HG03457 (cell line): Measurements from ENCODE around the gene KCNJ10.
"Not testable (repeated sequence)": the region's sequence is repeated elsewhere in the genome, so short reads cannot be mapped to it uniquely, and the experiment has no call there.

Experiments used
- ATAC-seq: cut with Tn5 transposase; IDR thresholded peaks from one replicate; pipeline ENCODE4 v1.9.1; 2021; ENCODE audit warnings: moderate number of reproducible peaks; ENCODE audit not compliant: unreplicated experiment

Gene KCNJ10

GRCh38 chr1:160069460-160070231 lies at the start of gene KCNJ10:
Gene KCNJ10, minus strand, starts transcription at chr1:160070160. Its CDS starts 27,628 bp downstream, at chr1:160042532.
- no peak for ATAC-seq

- no peak for ATAC-seq
Observed at GRCh38 chr1:160118928-160119327, 49.0 kb upstream of the KCNJ10 start.

- no peak for ATAC-seq
Observed at GRCh38 chr1:160117709-160118183, 47.8 kb upstream of the KCNJ10 start.

- ATAC-seq: no peak
Observed at GRCh38 chr1:160117300-160117699, 47.3 kb upstream of the KCNJ10 start.

- no peak for ATAC-seq
Observed at GRCh38 chr1:160116283-160117147, 46.6 kb upstream of the KCNJ10 start.

- ATAC-seq: no peak
Observed at GRCh38 chr1:160115545-160116282, 45.8 kb upstream of the KCNJ10 start, which contains the start of gene ATP1A2. Gene ATP1A2, plus strand, starts transcription at chr1:160115759. Its CDS starts 103 bp downstream, at chr1:160115862.

GRCh38 chr1:160114085-160114484 lies 44.1 kb upstream of the KCNJ10 start:
- no peak for ATAC-seq

GRCh38 chr1:160113407-160113806 lies 43.4 kb upstream of the KCNJ10 start:
- ATAC-seq: no peak

GRCh38 chr1:160112357-160112756 lies 42.4 kb upstream of the KCNJ10 start:
- ATAC-seq: no peak

- ATAC-seq: not testable (repeated sequence)
Observed at GRCh38 chr1:160111462-160111861, 41.5 kb upstream of the KCNJ10 start.

GRCh38 chr1:160109686-160110085 lies 39.7 kb upstream of the KCNJ10 start:
- ATAC-seq: no peak

- no peak for ATAC-seq
Observed at GRCh38 chr1:160108888-160109662, 39.1 kb upstream of the KCNJ10 start.

- ATAC-seq: no peak
Observed at GRCh38 chr1:160107512-160107911, 37.6 kb upstream of the KCNJ10 start.

- no peak for ATAC-seq
Observed at GRCh38 chr1:160105155-160105554, 35.2 kb upstream of the KCNJ10 start.

- no peak for ATAC-seq
Observed at GRCh38 chr1:160104486-160104885, 34.5 kb upstream of the KCNJ10 start.

- no peak for ATAC-seq
Observed at GRCh38 chr1:160103658-160104408, 33.9 kb upstream of the KCNJ10 start.

GRCh38 chr1:160101717-160102522 lies 32.0 kb upstream of the KCNJ10 start:
- no peak for ATAC-seq

GRCh38 chr1:160101037-160101716 lies 31.2 kb upstream of the KCNJ10 start:
- ATAC-seq: no peak
